ENCODE measurements around the gene SPG21. TPM values are rescaled to one million over a fixed set of nuclear protein-coding genes. Genes with fewer than 3 reads are reported as not detected.

The SPG21 gene
- total and polyA plus RNA-seq, 2 of the 8 experiments (the other 6 are each of a cell fraction or from before 2014, with no cell fraction given): 67.3 to 72.7 TPM

- TF ChIP-seq CHD7 (IDR thresholded peaks at IDR 0.05; ENCODE audit: insufficient replicate concordance, low read length): no peak
- TF ChIP-seq SIN3A (conservative IDR thresholded peaks at IDR 0.05 in 1 of 2, IDR thresholded peaks at IDR 0.05 in 1 of 2; ENCODE audit: low read depth in 1 of 2, low read length in 2 of 2): no peak
Observed at GRCh38 chr15:65038836-65039235, 49.1 kb upstream of the SPG21 start (continued).

Data from H1 (cell line).